DND-41 (cell line): Measurements from ENCODE around the gene INF2.

Experiments used
- ATAC-seq: fragments of 200-7000 bp; cut with Tn5 transposase; 3 replicates; pipeline ENCODE4 v1.9.1; 2021; ENCODE audit warnings: low read depth; ENCODE audit not compliant: insufficient read depth
- DNase-seq: peaks from one replicate; pipeline ENCODE4 v3.0.0-alpha.2; 2020
- H2AFZ ChIP-seq: 2 replicates; pipeline ENCODE4 v1.6.0; 2012; ENCODE audit warnings: low read depth, low read length
- H3K27ac ChIP-seq: 2 replicates; pipeline ENCODE4 v1.5.1; 2012; ENCODE audit warnings: low read length, inconsistent platforms
- H3K27me3 ChIP-seq: fragments of 200-600 bp; sonication (generic); 2 replicates; pipeline ENCODE4 v1.6.0; 2012; ENCODE audit warnings: low read length, mild to moderate bottlenecking, inconsistent platforms; ENCODE audit not compliant: insufficient read depth, poor library complexity
- H3K36me3 ChIP-seq: 2 replicates; pipeline ENCODE4 v1.5.1; 2012; ENCODE audit warnings: low read length, inconsistent platforms; ENCODE audit not compliant: insufficient read depth
- H3K4me1 ChIP-seq: 2 replicates; pipeline ENCODE4 v1.5.1; 2012; ENCODE audit warnings: mild to moderate bottlenecking, low read length; ENCODE audit not compliant: insufficient read depth
- H3K4me2 ChIP-seq: 2 replicates; pipeline ENCODE4 v1.6.0; 2012; ENCODE audit warnings: mild to moderate bottlenecking, moderate library complexity, low read length, inconsistent platforms; ENCODE audit not compliant: insufficient read depth
- H3K4me3 ChIP-seq, 2 experiments: fragments of 200-600 bp in 1 of 2; shearing (Covaris generic) in 1 of 2; 2 replicates each; pipeline ENCODE4 v1.5.1; 2012 to 2016; ENCODE audit warnings: inconsistent platforms in 2 of 2, low read length in 2 of 2, mild to moderate bottlenecking in 2 of 2, low read depth in 1 of 2, moderate library complexity in 1 of 2
- H3K79me2 ChIP-seq: 2 replicates; pipeline ENCODE4 v1.6.0; 2012; ENCODE audit warnings: low read length, inconsistent platforms; ENCODE audit not compliant: insufficient read depth
- H3K9ac ChIP-seq: 2 replicates; pipeline ENCODE4 v1.6.0; 2012; ENCODE audit warnings: low read depth, mild to moderate bottlenecking, inconsistent platforms, low read length, moderate library complexity
- H3K9me3 ChIP-seq: 2 replicates; pipeline ENCODE4 v1.5.1; 2012; ENCODE audit warnings: low read length, moderate library complexity, mild to moderate bottlenecking, inconsistent platforms; ENCODE audit not compliant: insufficient read depth, severe bottlenecking
- H4K20me1 ChIP-seq: 2 replicates; pipeline ENCODE4 v1.6.0; 2012; ENCODE audit warnings: low read length; ENCODE audit not compliant: insufficient read depth
- CTCF ChIP-seq: IDR thresholded peaks from 2 replicates; pipeline ENCODE4 v1.5.1; 2012; ENCODE audit warnings: borderline replicate concordance, low read length, moderate library complexity, mild to moderate bottlenecking; ENCODE audit not compliant: poor library complexity, severe bottlenecking; ENCODE audit errors: extremely low read depth
- EZH2 ChIP-seq: IDR thresholded peaks from 3 replicates; pipeline ENCODE4 v1.6.1; 2012; ENCODE audit warnings: borderline replicate concordance, low read depth, mild to moderate bottlenecking, moderate library complexity, low read length, inconsistent platforms; ENCODE audit not compliant: severe bottlenecking

The INF2 gene

GRCh38 chr14:104732931-104733681 is 43.7 kb downstream of the INF2 start:
- Histone ChIP-seq H3K4me3 (no peak overlapping the region), H3K4me1 (no peaks in the 10 kb centered on the region), H3K9ac (no peak overlapping the region), H2AFZ (no peak overlapping the region), H3K4me2 (no peak overlapping the region), H3K9me3 (no peaks in the 10 kb centered on the region), H3K36me3 (no peaks in the 10 kb centered on the region), H4K20me1 (no peaks in the 10 kb centered on the region; the same call in 1 of the 2 replicates), H3K27me3 (no peaks in the 10 kb centered on the region), H3K79me2 (no peaks in the 10 kb centered on the region), H3K27ac (no peak overlapping the region)
- DNase-seq = no peak
- TF ChIP-seq CTCF (no peak), EZH2 (no peak)
- ATAC-seq = no peak

GRCh38 chr14:104734051-104734587 is 44.7 kb downstream of the INF2 start:
- no peak overlapping the region for H3K4me2 ChIP-seq

GRCh38 chr14:104734601-104734990 is 45.2 kb downstream of the INF2 start:
- no peak overlapping the region for H3K4me3 ChIP-seq
- H3K27ac ChIP-seq = no peak overlapping the region
- H3K27me3 ChIP-seq = no peaks in the 10 kb centered on the region
- no peak overlapping the region for H2AFZ ChIP-seq
- no peaks in the 10 kb centered on the region for H3K79me2 ChIP-seq
- TF ChIP-seq EZH2 (no peak), CTCF (no peak)
- no peaks in the 10 kb centered on the region; the same call in 1 of the 2 replicates for H4K20me1 ChIP-seq
- no peak for DNase-seq
- ATAC-seq = no peak
- no peaks in the 10 kb centered on the region for H3K9me3 ChIP-seq
- H3K4me1 ChIP-seq = no peaks in the 10 kb centered on the region
- H3K4me2 ChIP-seq = no peak overlapping the region
- no peak overlapping the region for H3K9ac ChIP-seq
- no peaks in the 10 kb centered on the region for H3K36me3 ChIP-seq

More at GRCh38 chr14:104734051-104734587, 44.7 kb downstream of the INF2 start:
- no peak overlapping the region for H3K4me3 ChIP-seq
- no peaks in the 10 kb centered on the region for H3K79me2 ChIP-seq
- H3K4me1 ChIP-seq = no peaks in the 10 kb centered on the region
- H3K27me3 ChIP-seq = no peaks in the 10 kb centered on the region
- no peaks in the 10 kb centered on the region; the same call in 1 of the 2 replicates for H4K20me1 ChIP-seq
- TF ChIP-seq CTCF (no peak), EZH2 (no peak)
- H2AFZ ChIP-seq = no peak overlapping the region
- H3K9ac ChIP-seq = no peak overlapping the region
- DNase-seq (no peak), ATAC-seq (no peak)
- no peaks in the 10 kb centered on the region for H3K36me3 ChIP-seq
- no peak overlapping the region for H3K27ac ChIP-seq
- H3K9me3 ChIP-seq = no peaks in the 10 kb centered on the region
